Lower lobe of right lung (tissue), 2 donors: ENCODE measurements around the gene KCNQ1. TPM values are rescaled to one million over a fixed set of nuclear protein-coding genes. Genes with fewer than 3 reads are reported as not detected.

ENCODE experiments used
- ATAC-seq, 2 donors: fragments of 200-7000 bp; cut with Tn5 transposase; one replicate each; pipeline ENCODE4 v1.9.1; 2020 to 2022; ENCODE audit warnings: mild to moderate bottlenecking in 2 of 2, moderate library complexity in 2 of 2
- DNase-seq: peaks from one replicate; pipeline ENCODE4 v3.0.0-alpha.2; 2020
- H3K27ac ChIP-seq: fragments of 200-600 bp; one replicate; pipeline ENCODE4 v1.8.0; 2022
- H3K27me3 ChIP-seq: fragments of 200-600 bp; one replicate; pipeline ENCODE4 v1.8.0; 2022; ENCODE audit warnings: low read depth
- H3K36me3 ChIP-seq: fragments of 200-600 bp; one replicate; pipeline ENCODE4 v1.8.0; 2022; ENCODE audit warnings: mild to moderate bottlenecking
- H3K4me1 ChIP-seq: fragments of 200-600 bp; one replicate; pipeline ENCODE4 v1.8.0; 2022
- H3K4me3 ChIP-seq: fragments of 200-600 bp; one replicate; pipeline ENCODE4 v1.8.0; 2022; ENCODE audit warnings: mild to moderate bottlenecking
- H3K9me3 ChIP-seq: fragments of 200-600 bp; one replicate; pipeline ENCODE4 v1.8.0; 2022
- CTCF ChIP-seq: fragments of 200-600 bp; IDR thresholded peaks from one replicate; pipeline ENCODE4 v1.8.0; 2022; ENCODE audit warnings: antibody characterized with exemption, mild to moderate bottlenecking
- intact Hi-C: fragments of 100-400 bp; cut with DNase I; formaldehyde crosslinking; loops from one replicate; pipeline ENCODE4 v1.11.0; 2022
- total RNA-seq: library from RNA; stranded (reverse); fragmentation: NEBNext Ultra II Directional; extraction: Animal tissue kit (Norgen Biotek cat#: 25700); gene quantifications from one replicate; pipeline ENCODE4 v1.2.1, GENCODE V29; 2021
- donor health status: DM: no; HTN: yes; CAD: no; lungs with severe emphysema.

KCNQ1 gene
- total RNA-seq, 1 donor from 2014 or later = 51.0 TPM

- no peak overlapping the region for H3K27ac ChIP-seq
Measured at GRCh38 chr11:2665526-2666400, 221.0 kb downstream of the KCNQ1 start.

GRCh38 chr11:2666401-2666741 is 221.6 kb downstream of the KCNQ1 start:
- intact Hi-C loops = no loop called here
- Histone ChIP-seq H3K4me1 (no peaks in the 10 kb centered on the region), H3K36me3 (peaks cover 14% of the 10 kb centered on the region), H3K9me3 (no peaks in the 10 kb centered on the region), H3K27me3 (no peaks in the 10 kb centered on the region), H3K27ac (no peak overlapping the region), H3K4me3 (no peak overlapping the region)
- TF ChIP-seq CTCF = no peak
- ATAC-seq (no peak), DNase-seq (no peak)

More at GRCh38 chr11:2665526-2666400, 221.0 kb downstream of the KCNQ1 start:
- no peak for DNase-seq
- intact Hi-C loops = no loop called here
- no peak for ATAC-seq
- no peak overlapping the region for H3K4me3 ChIP-seq
- TF ChIP-seq CTCF = no peak
- H3K9me3 ChIP-seq = peaks cover 4% of the 10 kb centered on the region
- peaks cover 14% of the 10 kb centered on the region for H3K36me3 ChIP-seq
- no peaks in the 10 kb centered on the region for H3K27me3 ChIP-seq
- H3K4me1 ChIP-seq = no peaks in the 10 kb centered on the region

GRCh38 chr11:2666828-2667570 is 222.2 kb downstream of the KCNQ1 start:
- intact Hi-C loops = no loop called here
- Histone ChIP-seq H3K27ac (no peak overlapping the region), H3K4me1 (no peaks in the 10 kb centered on the region), H3K4me3 (no peak overlapping the region), H3K9me3 (no peaks in the 10 kb centered on the region), H3K36me3 (peaks cover 14% of the 10 kb centered on the region), H3K27me3 (no peaks in the 10 kb centered on the region)
- no peak for DNase-seq
- ATAC-seq = no peak
- TF ChIP-seq CTCF = no peak

- Histone ChIP-seq H3K36me3 (peaks cover 4% of the 10 kb centered on the region), H3K4me1 (no peaks in the 10 kb centered on the region), H3K4me3 (no peak overlapping the region), H3K27ac (no peak overlapping the region), H3K9me3 (no peaks in the 10 kb centered on the region), H3K27me3 (no peaks in the 10 kb centered on the region)
- DNase-seq = no peak
- ATAC-seq = no peak
- intact Hi-C loops = no loop called here
- TF ChIP-seq CTCF = no peak
Measured at GRCh38 chr11:2667940-2668339, 223.1 kb downstream of the KCNQ1 start.

GRCh38 chr11:2668876-2669275 is 224.1 kb downstream of the KCNQ1 start:
- Histone ChIP-seq H3K9me3 (no peaks in the 10 kb centered on the region), H3K27me3 (no peaks in the 10 kb centered on the region), H3K27ac (no peak overlapping the region), H3K4me3 (no peak overlapping the region), H3K4me1 (no peaks in the 10 kb centered on the region), H3K36me3 (no peaks in the 10 kb centered on the region)
- TF ChIP-seq CTCF = no peak
- no peak for ATAC-seq
- intact Hi-C loops = no loop called here
- DNase-seq = no peak
